ENCODE results near the gene NFU1. TPM values are rescaled to one million over a fixed set of nuclear protein-coding genes. Genes with fewer than 3 reads are reported as not detected.
"Not testable (repeated sequence)": the region's sequence is repeated elsewhere in the genome, so short reads cannot be mapped to it uniquely, and the experiment has no call there.

Gene NFU1
- total RNA-seq, 1 donor from 2014 or later = 26.6 TPM

DNA sequence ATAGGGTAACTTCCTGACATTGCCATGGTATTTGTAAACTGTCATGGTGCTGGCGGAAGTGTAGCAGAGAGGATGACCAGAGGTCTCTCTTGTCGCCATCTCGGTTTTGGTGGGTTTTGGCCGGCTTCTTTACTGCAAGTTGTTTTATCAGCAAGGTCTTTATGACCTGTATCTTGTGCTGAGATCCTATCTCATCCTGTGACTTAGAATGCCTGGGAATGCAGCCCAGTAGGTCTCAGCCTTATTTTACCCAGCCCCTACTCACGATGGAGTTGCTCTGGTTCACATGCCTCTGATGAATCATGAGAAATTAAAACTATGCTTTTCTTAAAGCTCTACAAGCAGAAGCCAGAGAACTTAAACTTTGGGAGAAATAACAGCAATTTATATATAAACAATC is 12.7 kb upstream of the NFU1 start:
- ATAC-seq = no peak

GRCh38 chr2:69443673-69444072 is 6.4 kb upstream of the NFU1 start:
- not testable (repeated sequence) for ATAC-seq

- ATAC-seq = not testable (repeated sequence)
Observed at GRCh38 chr2:69439499-69439898, 2.3 kb upstream of the NFU1 start.

DNA sequence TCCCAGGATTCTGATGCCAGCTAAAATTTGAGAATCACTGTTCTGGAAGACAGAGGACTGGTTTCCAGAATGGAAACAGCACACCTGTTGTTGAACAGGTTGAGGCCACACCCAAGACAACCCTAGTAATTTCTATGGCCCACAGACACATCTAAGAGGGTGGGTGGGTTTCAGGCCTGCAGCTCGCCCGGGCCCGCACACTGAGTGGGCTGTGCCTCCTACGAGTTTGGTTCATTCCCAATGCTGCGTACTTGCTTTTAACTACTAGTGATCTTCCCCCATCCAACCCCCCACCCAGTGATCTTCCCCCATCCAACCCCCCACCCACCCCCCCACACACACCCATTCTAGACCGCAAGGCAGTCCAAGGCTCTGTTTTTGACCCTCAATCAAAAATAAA is 1.3 kb upstream of the NFU1 start:
- ATAC-seq = no peak

DNA sequence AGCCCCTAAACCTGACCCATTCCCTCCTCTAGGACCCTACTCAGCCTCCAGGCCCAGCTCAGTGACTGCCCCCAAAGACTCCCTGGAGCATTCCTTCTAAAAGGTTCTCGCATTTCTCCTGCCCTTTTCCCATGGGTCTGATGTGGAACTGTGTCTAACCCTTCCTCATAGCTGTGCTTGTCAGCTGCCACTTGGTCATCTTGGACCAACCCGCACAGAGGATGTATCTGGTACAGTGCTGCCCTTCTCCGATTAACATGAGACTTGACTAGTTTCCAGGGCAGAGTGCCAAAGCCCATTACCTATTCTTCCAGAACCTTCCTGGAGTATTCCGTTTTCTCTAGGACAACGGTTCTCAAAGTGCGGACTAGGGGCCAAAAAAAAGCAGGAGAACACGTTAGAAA is 518 bp upstream of the NFU1 start:
- peak; percentile 53 for ATAC-seq

- no peak for ATAC-seq
Observed at GRCh38 chr2:69436596-69436937, 668 bp downstream of the NFU1 start.

DNA sequence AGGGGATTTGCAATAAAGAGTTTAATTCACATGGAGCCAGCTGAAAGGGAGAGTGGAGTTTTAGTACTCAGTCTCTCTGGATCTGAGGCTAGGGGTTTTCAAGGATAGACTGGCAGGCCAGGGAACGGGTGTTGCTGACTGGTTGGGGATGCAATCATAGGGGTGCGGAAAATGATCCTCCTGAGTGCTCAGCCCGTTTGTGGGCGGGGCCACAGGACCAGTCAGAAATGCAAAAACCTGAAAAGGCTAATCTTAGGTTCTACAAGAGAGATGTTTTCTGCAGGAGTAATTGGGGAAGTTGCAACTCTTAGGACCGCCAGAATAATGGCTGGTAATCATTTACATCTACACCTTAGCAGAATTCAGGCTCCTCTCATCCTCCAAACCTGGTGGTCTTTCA is 2.5 kb downstream of the NFU1 start:
- no peak for ATAC-seq

DNA sequence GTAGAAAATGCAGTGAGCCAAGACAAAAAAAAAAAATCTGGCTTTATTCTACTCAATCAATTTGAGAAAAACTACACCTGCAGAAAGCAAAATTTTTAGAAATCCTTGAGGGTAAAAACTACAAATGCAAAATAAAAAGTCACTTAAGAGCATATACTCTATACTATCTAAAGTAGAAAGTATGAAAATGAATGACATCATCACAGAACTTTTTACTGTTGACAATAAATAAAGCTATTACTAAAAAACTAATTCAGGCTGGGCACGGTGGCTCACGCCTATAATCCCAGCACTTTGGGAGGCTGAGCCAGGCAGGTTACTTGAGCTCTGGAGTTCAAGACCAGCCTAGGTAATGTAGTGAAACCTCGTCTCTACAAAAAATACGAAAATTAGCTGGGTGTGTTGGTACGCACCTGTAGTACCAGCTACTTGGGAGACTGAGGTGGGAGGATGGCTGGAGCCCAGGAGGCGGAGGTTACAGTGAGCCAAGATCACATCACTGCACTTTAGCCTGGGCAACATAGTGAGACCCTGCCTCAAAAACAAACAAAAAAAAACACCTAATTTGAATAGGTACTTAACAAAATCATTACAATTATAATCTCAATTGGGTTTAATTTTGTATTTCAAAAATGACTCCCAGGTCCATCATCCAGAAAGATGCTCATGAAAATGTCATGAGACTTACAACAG is 7.6 kb downstream of the NFU1 start:
- ATAC-seq = no peak

DNA sequence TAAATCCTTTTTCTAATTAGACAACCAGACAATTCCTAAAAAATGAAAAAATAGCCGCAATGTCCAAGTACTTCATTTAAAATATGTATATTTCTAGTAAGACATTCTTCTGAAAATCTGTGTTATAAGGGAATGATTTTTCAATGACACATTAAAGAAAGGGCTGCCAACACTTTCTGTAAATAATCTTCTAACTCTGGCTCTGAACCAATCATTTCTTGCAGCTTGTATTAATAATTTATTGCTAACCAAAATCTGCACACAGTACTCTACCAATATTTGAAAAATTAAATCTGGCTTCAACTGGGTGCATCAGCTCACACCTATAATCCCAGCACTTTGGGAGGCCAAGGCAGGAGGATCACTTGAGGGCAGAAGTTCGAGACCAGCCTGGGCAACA is 8.3 kb downstream of the NFU1 start:
- ATAC-seq = no peak

- no peak for ATAC-seq
Observed at GRCh38 chr2:69424419-69424818, 12.8 kb downstream of the NFU1 start.

DNA sequence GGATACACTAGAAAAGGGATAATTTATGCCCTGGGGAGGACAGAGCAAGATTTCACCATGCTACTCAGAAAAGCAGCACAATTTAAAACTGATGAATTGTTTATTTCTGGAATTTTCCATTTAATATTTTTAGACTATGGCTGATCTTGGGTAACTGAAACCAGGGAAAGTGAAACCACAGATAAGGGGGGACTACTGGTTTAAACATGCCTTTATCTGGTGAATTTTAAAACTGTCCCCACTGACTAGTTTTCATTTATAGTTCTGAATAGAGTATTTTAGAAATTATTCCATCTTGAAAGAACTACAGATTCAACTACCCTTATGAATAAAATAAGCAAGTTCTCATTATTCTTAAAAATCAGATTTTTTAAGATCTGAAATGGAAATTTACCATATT is 15.0 kb downstream of the NFU1 start:
- no peak for ATAC-seq

GRCh38 chr2:69419111-69419510 is 18.1 kb downstream of the NFU1 start:
- not testable (repeated sequence) for ATAC-seq

GRCh38 chr2:69416147-69416546 is 21.1 kb downstream of the NFU1 start:
- ATAC-seq = no peak

GRCh38 chr2:69411120-69411519 is 26.1 kb downstream of the NFU1 start:
- ATAC-seq = no peak

DNA sequence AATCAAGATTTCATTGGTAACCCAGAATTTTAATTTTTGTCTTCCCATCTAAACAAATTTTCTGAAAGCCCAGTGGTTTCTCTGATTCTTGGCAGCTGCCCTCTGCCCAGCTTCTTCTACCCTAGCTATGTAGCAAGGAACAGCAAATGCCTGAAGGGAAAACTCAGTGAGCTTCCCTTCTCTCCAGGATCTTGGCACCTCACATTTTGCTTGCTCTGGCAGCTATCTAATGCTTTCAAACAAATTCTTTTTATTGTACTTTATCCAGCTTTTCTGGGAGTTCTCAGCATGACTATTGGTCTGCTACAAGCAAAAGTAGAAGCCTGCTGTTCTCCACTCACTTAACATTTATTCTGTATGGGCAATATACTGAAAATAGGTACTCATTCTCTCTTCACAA is 31.9 kb downstream of the NFU1 start:
- ATAC-seq = no peak

DNA sequence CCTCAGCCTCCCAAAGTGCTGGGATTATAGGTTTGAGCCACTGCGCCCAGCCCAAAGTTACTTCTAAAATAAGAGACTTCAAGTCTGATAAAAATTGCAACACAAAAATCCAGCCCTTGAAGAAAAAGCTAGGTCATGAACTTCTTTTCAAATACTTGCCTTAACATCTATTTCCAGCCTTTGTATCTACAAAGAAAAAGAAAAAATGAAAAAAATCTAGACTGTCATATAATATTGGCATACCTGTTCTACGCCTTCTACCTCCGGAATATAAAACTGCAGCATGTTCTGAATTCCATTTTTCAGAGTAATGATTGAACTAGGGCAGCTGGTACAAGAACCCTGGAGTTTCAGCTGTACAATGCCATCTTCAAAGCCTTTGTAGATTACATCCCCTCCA is 37.1 kb downstream of the NFU1 start:
- no peak for ATAC-seq

GRCh38 chr2:69397234-69397633 is 40.0 kb downstream of the NFU1 start:
- ATAC-seq = no peak

DNA sequence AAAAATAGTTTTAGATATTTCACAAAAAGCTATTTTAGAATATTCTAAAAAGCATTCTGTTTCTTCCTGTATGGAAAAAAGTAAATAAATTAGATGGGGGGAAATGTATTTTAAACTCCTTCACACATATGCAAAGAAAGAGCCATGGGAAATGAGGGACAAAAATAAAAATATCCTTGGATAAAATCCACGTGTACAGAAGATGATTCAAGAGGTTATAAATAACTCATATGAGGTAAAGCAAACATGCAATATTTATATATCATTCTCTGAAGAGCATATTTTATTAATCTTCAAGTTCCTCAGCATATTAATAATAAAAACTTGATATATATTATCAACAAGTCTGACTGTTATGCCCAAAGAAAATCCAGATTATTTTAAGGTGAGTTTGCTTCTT is 41.4 kb downstream of the NFU1 start:
- no peak for ATAC-seq

DNA sequence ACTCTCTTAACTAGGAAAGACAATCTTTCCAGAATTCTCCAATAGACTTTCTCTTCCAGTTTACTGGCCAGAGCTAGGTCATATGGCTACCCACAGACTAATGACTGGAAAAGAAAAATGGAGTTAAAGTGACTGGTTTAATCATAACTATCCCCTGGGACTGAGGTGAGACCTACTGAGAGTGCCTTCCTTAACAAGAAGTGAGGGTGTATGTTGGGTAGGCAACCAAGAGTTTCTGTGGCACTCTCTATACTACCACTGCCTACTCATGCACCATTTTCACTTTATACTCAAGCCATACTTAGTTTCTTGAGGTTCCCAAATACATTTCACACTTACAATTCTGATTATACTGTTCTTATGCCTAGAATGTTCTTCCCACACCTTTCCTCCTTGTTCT is 43.3 kb downstream of the NFU1 start:
- ATAC-seq = no peak

DNA sequence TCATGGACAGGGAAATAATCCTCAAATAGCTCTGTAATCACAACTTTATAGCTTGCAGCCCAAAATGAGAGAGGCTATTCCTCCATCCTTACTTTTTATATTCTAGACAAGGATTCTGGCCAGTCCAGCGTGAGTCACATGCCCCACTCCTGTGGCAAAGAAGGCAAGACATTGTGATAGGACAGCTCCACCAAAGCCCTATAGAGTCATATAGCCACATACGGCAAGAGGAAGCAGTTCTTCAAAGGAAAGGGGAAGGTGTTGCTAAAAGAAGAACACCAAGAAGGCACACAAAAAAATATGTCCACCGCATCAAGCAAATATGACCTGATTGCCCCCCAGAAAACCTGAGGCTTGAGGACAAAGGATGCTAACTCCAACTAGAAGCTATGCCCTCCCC is 46.8 kb downstream of the NFU1 start:
- ATAC-seq = no peak

GRCh38 chr2:69390001-69390400 is 47.2 kb downstream of the NFU1 start:
- ATAC-seq = no peak

- ATAC-seq = no peak
Observed at GRCh38 chr2:69389271-69389670, 48.0 kb downstream of the NFU1 start.

DNA sequence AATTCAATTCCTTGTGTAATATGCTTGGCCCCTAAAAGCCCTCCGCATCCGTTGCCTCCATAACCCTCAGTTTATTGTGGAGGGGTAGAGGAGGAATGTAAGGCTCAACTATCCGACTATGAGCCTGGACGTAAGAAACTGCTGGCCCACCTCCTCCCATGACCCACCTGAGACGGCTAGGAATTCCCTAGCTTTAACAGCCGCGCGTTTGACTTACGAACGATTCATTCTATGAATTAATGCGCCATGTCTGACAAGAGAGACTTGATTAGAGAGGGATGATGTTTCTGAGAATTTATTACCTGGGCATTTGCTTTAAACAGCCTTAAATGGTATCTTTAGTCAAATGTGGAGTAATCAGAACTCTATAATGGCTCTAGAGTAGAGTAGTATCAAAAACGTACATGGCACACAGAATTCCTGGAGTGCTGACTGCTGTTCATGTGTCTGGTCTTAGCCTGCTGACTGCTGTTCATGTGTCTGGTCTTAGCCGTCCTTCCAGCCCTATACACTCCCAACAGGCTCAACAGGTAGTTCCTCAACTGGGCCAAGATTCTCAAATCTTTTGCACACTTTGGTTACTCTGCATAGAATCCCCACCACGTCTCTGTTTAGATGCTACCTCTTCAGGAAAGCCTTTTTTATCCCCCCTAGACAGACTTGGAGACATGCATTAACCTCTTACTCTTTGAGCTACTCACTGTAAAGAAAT is 49.3 kb downstream of the NFU1 start:
- peak; percentile 12 for ATAC-seq
